HUES6 (cell line): Measurements from ENCODE around the gene C6orf89.

ENCODE experiments used
- H3K27ac ChIP-seq: 2 replicates; pipeline ENCODE4 v1.7.0; 2013; ENCODE audit warnings: low read depth, mild to moderate bottlenecking, low read length, inconsistent platforms
- H3K27me3 ChIP-seq: 2 replicates; pipeline ENCODE4 v1.6.1; 2013; ENCODE audit warnings: low read length; ENCODE audit not compliant: control insufficient read depth, insufficient read depth
- H3K36me3 ChIP-seq: 2 replicates; pipeline ENCODE4 v1.6.1; 2013; ENCODE audit warnings: low read length; ENCODE audit not compliant: control insufficient read depth, insufficient read depth
- H3K4me1 ChIP-seq: 2 replicates; pipeline ENCODE4 v1.6.1; 2013; ENCODE audit warnings: low read length; ENCODE audit not compliant: control insufficient read depth, insufficient read depth
- H3K4me3 ChIP-seq: 2 replicates; pipeline ENCODE4 v1.5.1; 2013; ENCODE audit warnings: low read depth, low read length
- H3K9ac ChIP-seq: one replicate; pipeline ENCODE4 v1.6.1; 2013; ENCODE audit warnings: mild to moderate bottlenecking, low read length
- H3K9me3 ChIP-seq: 2 replicates; pipeline ENCODE4 v1.6.1; 2013; ENCODE audit warnings: low read depth, low read length; ENCODE audit not compliant: control insufficient read depth, insufficient read depth

The C6orf89 gene

GRCh38 chr6:36954262-36954931 lies 68.6 kb downstream of the C6orf89 start, which contains the start of gene PI16:
PI16 (plus strand) TSS chr6:36954738; CDS start chr6:36954761, 23 bp downstream.
- H3K4me3 ChIP-seq: no peak within 1 kb of the TSS
- peaks cover 8% of the 10 kb centered on the region for H3K4me1 ChIP-seq
- no peaks in the 10 kb centered on the region for H3K36me3 ChIP-seq
- H3K27me3 ChIP-seq: no peaks in the 10 kb centered on the region
- no peak within 1 kb of the TSS for H3K9ac ChIP-seq
- no peaks in the 10 kb centered on the region for H3K9me3 ChIP-seq
- no peak within 1 kb of the TSS for H3K27ac ChIP-seq

DNA sequence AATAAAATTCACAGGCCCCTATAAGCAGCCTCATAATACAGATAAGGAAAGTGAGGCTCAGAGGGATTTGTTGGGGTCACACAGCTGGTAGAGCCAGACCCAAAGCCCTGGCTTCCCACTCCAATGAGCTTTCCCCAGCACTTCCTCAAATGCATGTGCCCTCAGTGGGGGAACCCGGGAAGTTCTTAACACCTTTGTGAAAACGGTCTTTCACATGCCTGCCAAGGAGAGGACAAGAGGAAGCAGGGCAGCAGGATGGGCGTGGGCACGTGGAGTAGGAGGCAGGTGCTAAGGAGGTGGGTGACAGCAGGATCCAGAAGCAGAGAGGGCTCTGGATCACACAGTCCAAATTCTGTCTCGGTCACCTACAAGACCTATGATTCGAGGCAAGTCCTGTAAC lies 69.4 kb downstream of the C6orf89 start:
- no peaks in the 10 kb centered on the region for H3K36me3 ChIP-seq
- no peaks in the 10 kb centered on the region for H3K27me3 ChIP-seq
- H3K27ac ChIP-seq: no peak overlapping the region
- H3K9me3 ChIP-seq: no peaks in the 10 kb centered on the region
- H3K4me3 ChIP-seq: no peak overlapping the region
- no peak overlapping the region for H3K9ac ChIP-seq
- H3K4me1 ChIP-seq: peaks cover under 1% of the 10 kb centered on the region

GRCh38 chr6:36955671-36956445 lies 70.1 kb downstream of the C6orf89 start:
- Histone ChIP-seq H3K27me3 (no peaks in the 10 kb centered on the region), H3K4me3 (no peak overlapping the region), H3K4me1 (peaks cover 3% of the 10 kb centered on the region; the same call in 1 of the 2 replicates), H3K9me3 (no peaks in the 10 kb centered on the region), H3K36me3 (no peaks in the 10 kb centered on the region), H3K27ac (no peak overlapping the region), H3K9ac (no peak overlapping the region)

GRCh38 chr6:36956446-36956820 lies 70.7 kb downstream of the C6orf89 start:
- peaks cover 3% of the 10 kb centered on the region; the same call in 1 of the 2 replicates for H3K4me1 ChIP-seq
- no peaks in the 10 kb centered on the region for H3K9me3 ChIP-seq
- H3K4me3 ChIP-seq: no peak overlapping the region
- no peaks in the 10 kb centered on the region for H3K36me3 ChIP-seq
- H3K27ac ChIP-seq: no peak overlapping the region
- H3K27me3 ChIP-seq: no peaks in the 10 kb centered on the region
- H3K9ac ChIP-seq: no peak overlapping the region

- Histone ChIP-seq H3K4me3 (no peak overlapping the region), H3K36me3 (no peaks in the 10 kb centered on the region), H3K9me3 (no peaks in the 10 kb centered on the region), H3K9ac (no peak overlapping the region), H3K4me1 (peaks cover 3% of the 10 kb centered on the region; the same call in 1 of the 2 replicates), H3K27ac (no peak overlapping the region), H3K27me3 (no peaks in the 10 kb centered on the region)
Observed at GRCh38 chr6:36957773-36958271, 72.1 kb downstream of the C6orf89 start.

GRCh38 chr6:36958775-36959554 lies 73.2 kb downstream of the C6orf89 start:
- H3K36me3 ChIP-seq: no peaks in the 10 kb centered on the region
- H3K9me3 ChIP-seq: no peaks in the 10 kb centered on the region
- H3K27ac ChIP-seq: no peak overlapping the region
- no peak overlapping the region for H3K9ac ChIP-seq
- no peaks in the 10 kb centered on the region for H3K27me3 ChIP-seq
- peaks cover 13% of the 10 kb centered on the region; the same call in 1 of the 2 replicates for H3K4me1 ChIP-seq
- H3K4me3 ChIP-seq: no peak overlapping the region

DNA sequence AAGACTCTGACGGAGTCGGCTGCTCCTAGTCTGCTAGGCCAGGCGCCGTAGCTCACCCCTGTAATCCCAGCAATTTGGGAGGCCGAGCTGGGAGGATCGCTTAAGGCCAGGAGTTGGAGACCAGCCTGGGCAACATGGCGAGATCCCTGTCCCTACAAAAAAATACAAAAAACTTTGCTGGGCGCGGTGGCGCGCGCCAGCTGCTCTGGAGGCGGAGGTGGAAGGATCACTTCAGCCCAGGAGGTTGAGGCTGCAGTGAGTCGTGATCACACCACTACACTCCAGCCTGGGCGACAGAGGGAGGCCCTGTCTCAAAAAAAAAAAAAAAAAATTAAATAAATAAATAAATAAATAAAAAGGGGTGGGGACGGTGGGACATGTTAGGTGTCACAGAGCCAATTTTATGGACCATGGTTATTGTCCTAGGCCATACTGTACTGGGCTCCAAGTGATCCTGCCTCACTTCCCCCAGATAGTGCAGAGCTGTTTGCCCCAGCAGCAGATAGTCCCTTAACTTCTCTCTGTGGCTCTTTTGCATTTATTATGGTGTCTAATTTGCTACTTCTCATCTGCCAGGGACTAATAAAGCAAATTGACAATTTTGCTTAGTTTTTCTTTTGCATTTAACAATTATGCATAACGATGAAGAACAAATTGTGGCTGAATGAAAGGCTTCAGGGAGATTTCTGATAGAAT lies 74.0 kb downstream of the C6orf89 start:
- Histone ChIP-seq H3K36me3 (no peaks in the 10 kb centered on the region), H3K4me3 (no peak overlapping the region), H3K9ac (no peak overlapping the region), H3K27me3 (no peaks in the 10 kb centered on the region), H3K4me1 (peaks cover 13% of the 10 kb centered on the region; the same call in 1 of the 2 replicates), H3K27ac (no peak overlapping the region), H3K9me3 (no peaks in the 10 kb centered on the region)

DNA sequence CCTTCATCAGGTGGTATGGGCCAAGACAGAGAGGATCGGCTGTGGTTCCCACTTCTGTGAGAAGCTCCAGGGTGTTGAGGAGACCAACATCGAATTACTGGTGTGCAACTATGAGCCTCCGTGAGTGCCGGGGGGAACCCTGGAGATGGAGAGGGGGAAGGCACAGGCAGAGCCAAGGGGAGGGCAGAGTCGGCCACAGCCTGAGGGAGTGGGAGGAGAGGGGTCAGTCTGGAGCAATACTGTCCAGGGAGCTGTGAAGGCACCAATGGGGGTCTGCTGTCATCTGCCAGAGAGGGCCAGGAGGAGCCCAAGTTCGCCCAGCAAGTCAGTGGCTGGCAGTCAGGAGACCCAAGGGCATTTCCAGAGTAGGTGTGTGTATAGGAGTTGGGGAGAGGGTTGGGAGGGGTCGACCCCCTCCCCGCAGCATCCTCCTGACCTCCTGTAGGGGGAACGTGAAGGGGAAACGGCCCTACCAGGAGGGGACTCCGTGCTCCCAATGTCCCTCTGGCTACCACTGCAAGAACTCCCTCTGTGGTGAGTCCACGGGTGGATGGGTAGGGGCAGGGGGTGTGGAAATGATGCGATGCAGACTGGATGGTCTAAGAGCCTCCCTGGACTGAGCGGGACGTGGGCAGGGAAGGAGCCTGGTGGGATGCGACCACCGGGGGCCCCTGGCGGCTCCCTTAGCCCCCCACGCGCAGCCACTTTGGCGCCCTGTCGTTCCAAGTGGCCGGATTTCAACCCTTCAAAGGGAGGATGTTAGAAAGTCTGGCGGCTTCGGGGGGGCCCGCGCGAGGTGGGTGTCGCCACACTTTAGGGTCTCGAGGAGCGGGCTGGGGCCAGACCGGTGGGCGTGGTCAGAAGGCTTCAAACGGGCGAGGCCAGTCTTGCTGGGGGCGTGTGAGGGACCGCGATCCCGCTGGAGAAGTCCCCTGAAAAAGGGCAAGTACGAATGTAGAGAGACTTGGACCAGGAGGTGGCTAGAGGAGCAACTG lies 76.0 kb downstream of the C6orf89 start:
- peaks cover 13% of the 10 kb centered on the region; the same call in 1 of the 2 replicates for H3K4me1 ChIP-seq
- H3K4me3 ChIP-seq: no peak overlapping the region
- H3K9me3 ChIP-seq: no peaks in the 10 kb centered on the region
- H3K27me3 ChIP-seq: no peaks in the 10 kb centered on the region
- H3K36me3 ChIP-seq: no peaks in the 10 kb centered on the region
- H3K27ac ChIP-seq: no peak overlapping the region
- H3K9ac ChIP-seq: no peak overlapping the region

DNA sequence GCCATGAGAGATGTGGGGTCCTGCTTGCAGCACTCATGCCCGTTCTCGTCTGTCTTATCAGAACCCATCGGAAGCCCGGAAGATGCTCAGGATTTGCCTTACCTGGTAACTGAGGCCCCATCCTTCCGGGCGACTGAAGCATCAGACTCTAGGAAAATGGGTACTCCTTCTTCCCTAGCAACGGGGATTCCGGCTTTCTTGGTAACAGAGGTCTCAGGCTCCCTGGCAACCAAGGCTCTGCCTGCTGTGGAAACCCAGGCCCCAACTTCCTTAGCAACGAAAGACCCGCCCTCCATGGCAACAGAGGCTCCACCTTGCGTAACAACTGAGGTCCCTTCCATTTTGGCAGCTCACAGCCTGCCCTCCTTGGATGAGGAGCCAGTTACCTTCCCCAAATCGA lies 77.1 kb downstream of the C6orf89 start:
- H3K4me1 ChIP-seq: peaks cover 13% of the 10 kb centered on the region; the same call in 1 of the 2 replicates
- H3K36me3 ChIP-seq: peaks cover 9% of the 10 kb centered on the region
- H3K9me3 ChIP-seq: no peaks in the 10 kb centered on the region
- no peak overlapping the region for H3K4me3 ChIP-seq
- H3K27me3 ChIP-seq: no peaks in the 10 kb centered on the region
- no peak overlapping the region for H3K27ac ChIP-seq
- no peak overlapping the region for H3K9ac ChIP-seq
